H1 (cell line): ENCODE results near the gene PXDC1. TPM values are rescaled to one million over a fixed set of nuclear protein-coding genes. Genes with fewer than 3 reads are reported as not detected.

Experiments
- ASH2L ChIP-seq: fragments of 200-600, 300-600 bp; sonication (generic); IDR thresholded peaks from one replicate; pipeline ENCODE4 v1.7.1; 2017; ENCODE audit warnings: low read length
- CHD7 ChIP-seq: fragments of 300-600 bp; sonication (generic); IDR thresholded peaks from 2 replicates; pipeline ENCODE4 v1.7.1; 2012; ENCODE audit warnings: low read length, moderate library complexity, mild to moderate bottlenecking, inconsistent platforms; ENCODE audit not compliant: insufficient replicate concordance
- GABPA ChIP-seq: IDR thresholded peaks from 2 replicates; pipeline ENCODE4 v1.6.1; 2011; ENCODE audit warnings: mild to moderate bottlenecking, low read length, moderate library complexity, borderline replicate concordance; ENCODE audit not compliant: insufficient read depth
- HDAC6 ChIP-seq: IDR thresholded peaks from one replicate; pipeline ENCODE4 v1.7.1; 2012; ENCODE audit warnings: low read depth, mild to moderate bottlenecking, inconsistent platforms, low read length, moderate library complexity
- MAX ChIP-seq: IDR thresholded peaks from 2 replicates; pipeline ENCODE4 v1.6.1; 2012; ENCODE audit warnings: inconsistent platforms
- POLR2A ChIP-seq, 2 experiments: IDR thresholded peaks; 1 replicate in 1 of 2; 2 replicates in 1 of 2; pipeline ENCODE4 v1.6.1; 2011; ENCODE audit warnings: low read depth in 2 of 2, low read length in 2 of 2, mild to moderate bottlenecking in 2 of 2; ENCODE audit errors: control extremely low read depth in 1 of 2
- POU5F1 ChIP-seq: IDR thresholded peaks from 2 replicates; pipeline ENCODE4 v1.6.1; 2011; ENCODE audit warnings: low read depth, mild to moderate bottlenecking, low read length, moderate library complexity
- USF2 ChIP-seq: IDR thresholded peaks from 2 replicates; pipeline ENCODE4 v1.6.1; 2011; ENCODE audit warnings: low read length, improper control_type of control experiment
- polyA plus RNA-seq, 7 experiments: library from polyadenylated mRNA; depleted of rRNA in 3 of 7; stranded (reverse) in 5 of 7; unstranded in 2 of 7; fragments of >200 nt in 5 of 7; fragments of 200-250 nt in 2 of 7; gene quantifications; 1 replicate in 5 of 7; 2 replicates in 1 of 7; 4 replicates in 1 of 7; pipeline versions ENCODE4 v1.2.1 to v1.2.3, GENCODE V29; 2011 to 2013; ENCODE audit warnings: missing spikeins in 2 of 7, mixed read lengths in 2 of 7
- total RNA-seq: library from RNA; stranded (reverse); fragmentation: NEBNext Ultra II Directional; extraction: Animal tissue kit (Norgen Biotek cat#: 25700); gene quantifications from 2 replicates; pipeline ENCODE4 v1.2.1, GENCODE V29; 2021

The PXDC1 gene
- total and polyA plus RNA-seq, 2 of the 8 experiments (the other 6 are each of a cell fraction or from before 2014, with no cell fraction given), result 1.7 to 2.0 TPM

- no peak for TF ChIP-seq CHD7
- TF ChIP-seq HDAC6, result no peak
- no peak for TF ChIP-seq GABPA
- no peak for TF ChIP-seq MAX
- no peak for TF ChIP-seq ASH2L
- TF ChIP-seq POLR2A (IDR thresholded peaks at IDR 0.05; ENCODE audit: control extremely low read depth in 1 of 2, low read depth in 2 of 2, low read length in 2 of 2), result no peak
- no peak for TF ChIP-seq USF2
- no peak for TF ChIP-seq POU5F1
Measured at GRCh38 chr6:3752531-3753227, 1.2 kb upstream of the PXDC1 start (continued).
